Activated gamma-delta T cell treated with Interleukin-2 at 50 U/mL for 16 hours (primary cell): Measurements from ENCODE around the gene LBHD2.

Experiments used
- DNase-seq: peaks from one replicate; pipeline ENCODE4 v3.0.0-alpha.2; 2020

LBHD2 gene

DNA sequence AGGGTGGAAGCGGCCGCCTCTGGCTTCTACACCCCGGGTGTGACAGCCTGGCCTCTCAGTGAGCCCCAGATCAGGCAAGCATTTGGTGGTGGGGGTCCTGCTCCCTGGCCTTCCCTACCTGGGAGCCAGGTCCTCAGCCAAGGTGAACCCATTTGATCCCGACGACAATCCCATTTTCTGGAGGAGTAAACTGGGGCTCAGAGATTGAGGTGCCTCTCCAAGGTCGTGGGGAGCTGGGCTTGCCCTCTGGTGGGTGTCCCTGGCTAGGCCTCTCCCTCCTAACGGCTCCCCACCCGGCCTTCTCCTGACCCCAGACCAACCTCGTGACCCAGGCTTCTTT is 7.8 kb downstream of the LBHD2 start:
- DNase-seq: no peak

DNA sequence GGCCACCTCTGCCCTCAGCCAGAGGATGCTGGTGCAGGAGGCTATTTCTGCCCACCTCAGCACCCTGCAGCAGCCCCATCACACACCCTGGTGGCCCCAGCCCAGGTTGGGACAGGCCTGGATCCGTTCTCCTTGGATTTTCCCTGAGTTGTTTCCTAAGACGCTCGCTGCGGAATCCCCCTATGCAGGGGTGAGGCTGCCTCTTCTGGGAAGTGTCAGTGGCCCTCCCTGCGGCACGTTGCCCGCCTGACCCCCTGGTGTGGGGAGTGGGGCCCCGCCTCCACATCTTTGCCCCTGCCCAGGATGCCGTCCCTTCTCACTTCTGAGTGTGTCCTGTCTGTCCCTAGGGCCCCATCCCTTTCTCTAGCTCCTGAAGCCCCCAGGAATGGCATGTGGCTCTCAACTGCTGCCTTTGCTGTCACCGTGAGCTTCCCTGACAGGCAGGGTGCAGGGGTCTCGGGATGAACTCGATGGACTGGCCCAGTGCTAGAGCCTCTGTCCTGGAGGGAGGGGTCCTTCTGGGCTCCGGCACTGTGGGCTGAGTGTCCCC is 9.9 kb downstream of the LBHD2 start:
- DNase-seq: no peak

DNA sequence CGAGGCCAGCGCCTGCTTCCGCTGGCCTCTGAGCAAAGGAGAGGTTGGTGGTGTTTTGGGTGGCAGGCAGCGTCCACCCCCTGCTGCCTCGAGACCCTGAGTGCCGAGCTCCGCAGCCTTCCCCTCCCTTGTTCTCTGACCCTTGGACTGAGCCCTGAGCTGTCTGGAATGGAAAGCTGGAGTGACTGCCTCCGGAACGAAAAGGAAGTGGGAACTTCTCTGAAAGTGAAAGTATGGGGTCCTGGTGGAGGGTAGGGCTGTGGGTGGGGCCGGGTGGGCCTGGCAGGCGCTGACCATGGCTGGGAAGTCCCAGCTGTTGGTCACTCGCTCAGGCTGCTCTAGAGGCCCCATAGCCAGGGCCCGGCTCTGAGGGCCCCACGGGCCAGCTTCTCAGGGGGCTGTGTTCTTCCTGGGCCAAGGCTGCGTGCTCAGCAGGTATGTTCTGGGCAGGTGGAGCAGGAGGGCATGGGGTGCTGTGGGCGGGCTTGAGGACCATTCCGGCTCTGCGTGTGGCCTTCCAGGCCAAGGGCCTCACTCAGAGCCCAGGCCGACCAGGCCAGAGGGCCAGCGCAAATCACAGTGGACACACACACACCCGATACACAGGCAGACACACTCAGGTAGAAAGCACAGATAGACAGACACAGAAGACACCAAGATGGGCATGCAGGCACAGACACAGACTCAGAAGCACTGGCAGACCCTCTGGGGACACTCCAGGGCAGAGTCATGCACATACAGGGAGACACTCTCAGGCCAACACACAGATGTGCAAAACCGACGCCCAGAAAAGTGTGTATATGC is 10.6 kb downstream of the LBHD2 start, which contains the start of gene EXOC3L4:
Gene EXOC3L4 (plus strand): TSS at position 320 of the 804 bp plus-strand sequence. CDS start 5,495 bp downstream, outside the sequence.
- DNase-seq: no peak

DNA sequence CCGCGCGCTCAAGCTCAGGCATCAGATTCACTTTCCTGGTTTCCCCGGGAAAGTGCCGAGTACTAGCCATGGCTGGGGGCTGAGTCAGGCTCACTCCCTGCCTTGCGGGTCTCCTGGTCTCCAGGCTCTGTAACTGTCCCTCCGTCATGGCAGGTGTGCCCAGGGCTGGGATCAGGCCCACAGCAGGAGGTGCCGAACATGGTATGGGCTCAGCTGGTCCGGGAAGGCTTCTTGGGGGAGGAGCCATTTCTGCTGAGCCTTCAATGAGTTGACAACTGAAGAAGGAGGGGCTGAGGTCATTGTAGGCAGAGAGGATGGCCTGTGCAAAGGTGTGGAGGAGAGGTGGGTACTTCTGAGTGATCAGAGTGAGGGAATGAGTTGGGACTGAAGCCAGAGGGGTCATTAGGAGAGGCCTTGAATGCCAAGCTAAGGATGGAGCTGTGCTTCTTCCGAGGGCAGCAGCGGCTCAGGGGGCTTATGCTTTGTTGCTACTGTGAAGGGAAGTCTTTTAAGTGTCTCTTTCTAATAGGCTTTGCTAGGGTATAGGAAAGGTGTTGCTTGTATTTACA is 11.3 kb downstream of the LBHD2 start:
- no peak for DNase-seq

DNA sequence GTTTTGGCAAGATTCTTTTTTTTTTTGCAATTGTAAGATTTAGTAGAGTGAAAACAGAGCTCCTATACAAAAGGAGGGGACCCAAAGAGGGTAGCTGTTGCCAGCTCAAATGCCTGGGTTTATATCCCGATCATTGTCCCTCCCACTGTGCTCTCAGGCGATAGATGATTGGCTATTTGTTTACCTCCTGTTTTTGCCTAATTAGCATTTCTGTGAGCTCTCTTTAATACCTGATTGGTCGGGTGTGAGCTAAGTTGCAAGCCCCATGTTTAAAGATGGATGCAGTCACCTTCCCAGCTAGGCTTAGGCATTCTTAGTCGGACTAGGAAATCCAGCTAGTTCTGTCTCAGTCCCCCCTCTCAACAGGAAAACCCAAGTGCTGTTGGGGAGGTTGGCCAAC is 12.4 kb downstream of the LBHD2 start:
- no peak for DNase-seq

GRCh38 chr14:103097244-103097993 is 13.4 kb downstream of the LBHD2 start:
- DNase-seq: no peak

GRCh38 chr14:103097994-103098957 is 14.3 kb downstream of the LBHD2 start:
- DNase-seq: no peak

- DNase-seq: no peak
Measured at GRCh38 chr14:103099081-103099732, 15.2 kb downstream of the LBHD2 start.

- DNase-seq: no peak
Measured at GRCh38 chr14:103099733-103100280, 15.8 kb downstream of the LBHD2 start.

- DNase-seq: no peak
Measured at GRCh38 chr14:103100281-103101121, 16.5 kb downstream of the LBHD2 start.

DNA sequence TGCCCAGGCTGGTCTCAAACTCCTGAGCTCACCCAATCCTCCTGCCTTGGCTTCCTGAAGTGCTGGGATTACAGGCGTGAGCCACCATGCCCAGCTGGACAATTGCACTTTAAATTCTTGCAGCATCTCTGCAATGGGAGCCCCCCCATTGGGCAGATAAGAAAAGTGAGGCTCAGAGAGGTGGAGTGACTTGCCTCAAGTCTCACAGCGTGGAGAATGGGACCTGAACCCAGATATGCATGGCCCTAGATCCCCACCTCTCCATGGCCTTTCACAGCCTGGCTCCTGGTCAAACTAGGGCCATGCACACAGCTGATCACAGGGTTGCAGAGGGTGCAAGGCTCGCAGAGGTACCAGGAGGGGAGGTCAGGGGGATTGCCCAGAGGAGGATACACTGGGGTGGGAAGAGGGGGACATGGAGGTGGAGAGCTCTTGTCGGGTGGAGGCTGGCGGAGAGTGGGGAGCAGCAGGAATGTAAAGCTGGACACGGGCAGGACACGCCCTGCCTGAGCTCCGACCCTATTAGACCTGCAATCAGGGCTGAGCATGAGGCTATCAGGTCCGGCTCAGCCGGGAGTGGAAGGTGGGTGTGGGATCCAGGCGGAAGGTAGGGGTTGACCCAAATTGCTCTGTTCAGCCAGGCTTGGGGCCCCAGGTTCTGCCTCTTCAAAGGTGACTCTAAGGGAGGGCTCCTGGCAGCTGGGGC is 17.4 kb downstream of the LBHD2 start:
- DNase-seq: no peak

GRCh38 chr14:103101963-103102688 is 18.1 kb downstream of the LBHD2 start:
- no peak for DNase-seq

- no peak for DNase-seq
Measured at GRCh38 chr14:103102689-103103260, 18.8 kb downstream of the LBHD2 start.

DNA sequence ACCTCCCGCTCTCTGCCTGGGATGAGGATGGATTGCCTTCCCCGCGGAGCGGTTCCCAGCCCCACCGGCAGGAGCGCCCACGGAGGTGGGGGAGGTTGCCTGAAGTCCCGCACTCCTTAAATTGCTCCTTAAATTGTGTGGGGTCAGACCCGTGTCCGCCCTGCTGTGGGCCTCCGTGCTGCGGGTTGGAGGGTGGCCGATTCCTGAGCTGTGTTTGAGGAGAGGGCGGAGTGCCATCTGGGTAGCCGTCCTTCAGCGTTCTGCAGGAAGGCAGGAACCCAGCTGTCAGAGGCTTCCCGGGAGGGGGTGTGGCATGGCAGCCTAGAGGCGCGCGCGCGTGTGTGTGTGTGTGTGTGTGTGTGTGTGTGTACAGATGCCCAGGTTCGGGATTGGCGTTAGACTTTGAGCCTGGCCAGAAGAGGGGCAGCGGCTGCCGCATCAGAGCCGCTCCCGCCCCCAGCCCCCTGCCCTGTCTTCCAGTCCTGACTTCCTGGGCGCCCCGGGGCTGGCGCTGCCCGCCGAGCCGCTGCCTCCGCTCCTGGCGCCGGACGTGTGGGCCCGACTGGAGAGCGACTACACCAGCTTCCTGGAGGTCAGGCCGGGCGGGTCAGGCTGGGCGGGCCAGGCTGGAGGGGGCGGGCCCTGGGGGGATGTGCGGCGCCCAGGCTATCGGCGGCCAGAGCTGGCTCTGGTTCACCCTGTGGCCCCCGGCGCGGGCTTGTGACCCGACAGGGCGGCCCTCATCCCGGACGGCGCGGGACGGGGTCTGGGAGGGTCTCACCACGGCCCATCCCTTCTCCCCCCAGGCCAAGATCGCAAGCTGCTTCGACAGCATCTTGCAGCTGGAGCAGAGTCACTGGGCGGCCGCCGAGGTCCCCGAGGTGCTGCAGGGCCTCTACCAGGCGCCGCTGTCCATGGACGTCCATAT is 19.7 kb downstream of the LBHD2 start:
- DNase-seq: no peak

DNA sequence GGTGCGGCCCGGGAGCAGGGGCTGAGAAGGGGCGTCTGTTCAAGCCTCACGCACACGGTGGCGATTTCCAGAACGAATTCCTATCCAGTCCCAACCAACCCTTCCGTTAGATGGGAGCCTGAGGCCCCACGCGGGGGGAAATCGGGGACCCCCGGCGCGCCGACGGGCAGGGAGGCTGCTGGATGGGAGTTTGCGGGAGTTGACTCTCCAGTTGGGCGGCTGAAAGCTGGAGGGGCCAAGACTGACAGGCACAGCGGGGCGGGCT is 20.3 kb downstream of the LBHD2 start:
- no peak for DNase-seq

DNA sequence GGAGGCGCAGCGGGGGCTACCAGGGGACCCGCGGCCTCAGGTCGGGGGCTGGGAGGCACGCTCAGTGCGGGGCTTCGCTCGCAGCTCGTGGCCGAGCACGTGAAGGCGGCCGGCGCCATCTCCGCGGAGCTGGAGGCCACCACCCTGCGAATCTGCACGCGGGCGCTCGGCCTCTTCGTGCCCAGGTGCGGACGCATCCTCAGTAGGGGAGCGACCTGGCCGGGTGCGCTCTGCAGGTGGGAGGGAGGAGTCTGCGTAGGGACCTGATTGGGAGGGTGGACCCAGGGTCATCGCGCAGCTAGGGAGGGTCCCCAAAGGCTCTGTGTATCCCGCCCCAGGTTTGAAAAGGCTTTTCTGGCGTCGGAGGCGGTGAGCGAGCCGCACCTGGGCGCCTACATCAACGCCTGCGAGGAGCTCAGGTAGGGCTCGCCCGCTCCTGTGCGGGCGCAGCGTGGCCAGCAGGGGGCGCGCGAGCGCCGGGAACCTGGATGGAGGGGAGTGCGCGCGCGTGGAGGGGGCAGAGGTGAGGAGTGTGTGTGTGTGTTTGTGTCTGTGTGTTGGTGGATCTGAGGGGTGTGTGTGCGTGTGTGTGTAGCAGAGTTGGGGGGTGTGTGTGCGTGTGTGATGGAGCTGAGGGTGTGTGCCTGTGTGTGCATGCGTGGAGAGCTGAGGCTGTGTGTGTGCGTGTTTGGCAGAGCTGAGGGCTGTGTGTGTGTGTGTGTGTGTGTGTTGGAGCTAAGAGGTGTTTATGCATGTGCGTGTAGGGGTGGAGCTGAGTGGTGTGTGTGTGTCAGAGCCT is 20.8 kb downstream of the LBHD2 start:
- DNase-seq: peak; percentile 70

GRCh38 chr14:103105580-103106150 is 21.7 kb downstream of the LBHD2 start:
- no peak for DNase-seq
